ENCODE measurements around the gene ZBP1.

Gene ZBP1

GRCh38 chr20:57583289-57584257 lies 36.7 kb downstream of the ZBP1 start:
- no peak for DNase-seq

GRCh38 chr20:57582432-57583288 lies 37.6 kb downstream of the ZBP1 start:
- DNase-seq = no peak

- no peak for DNase-seq
These were observed 38.2 kb downstream of the ZBP1 start for GRCh38 chr20:57582029-57582378.

GRCh38 chr20:57581202-57582028 lies 38.8 kb downstream of the ZBP1 start:
- DNase-seq = no peak

GRCh38 chr20:57580478-57581201 lies 39.6 kb downstream of the ZBP1 start:
- DNase-seq = no peak

- DNase-seq = no peak
These were observed 40.3 kb downstream of the ZBP1 start for GRCh38 chr20:57579898-57580447.

- DNase-seq = no peak
These were observed 40.8 kb downstream of the ZBP1 start for GRCh38 chr20:57579331-57579897.

- DNase-seq = no peak
These were observed 41.6 kb downstream of the ZBP1 start for GRCh38 chr20:57578476-57579165.

GRCh38 chr20:57577679-57578475 lies 42.3 kb downstream of the ZBP1 start:
- no peak for DNase-seq

- no peak for DNase-seq
These were observed 43.3 kb downstream of the ZBP1 start for GRCh38 chr20:57576617-57577550.

- DNase-seq = no peak
These were observed 44.2 kb downstream of the ZBP1 start for GRCh38 chr20:57576002-57576401.

- no peak for DNase-seq
These were observed 45.3 kb downstream of the ZBP1 start for GRCh38 chr20:57574954-57575353.

- DNase-seq = no peak
These were observed 46.3 kb downstream of the ZBP1 start for GRCh38 chr20:57573894-57574293.

GRCh38 chr20:57573242-57573641 lies 47.0 kb downstream of the ZBP1 start:
- DNase-seq = no peak

- DNase-seq = no peak
These were observed 48.3 kb downstream of the ZBP1 start for GRCh38 chr20:57571782-57572416.

- DNase-seq = no peak
These were observed 49.3 kb downstream of the ZBP1 start for GRCh38 chr20:57570920-57571319.

- no peak for DNase-seq
These were observed 49.9 kb downstream of the ZBP1 start for GRCh38 chr20:57570145-57570850.

- no peak for DNase-seq
These were observed 51.3 kb downstream of the ZBP1 start for GRCh38 chr20:57568960-57569359.
